DND-41 (cell line): ENCODE measurements around the gene SLC24A3.

Experiments
- EZH2 ChIP-seq: IDR thresholded peaks from 3 replicates; pipeline ENCODE4 v1.6.1; 2012; ENCODE audit warnings: borderline replicate concordance, low read depth, mild to moderate bottlenecking, moderate library complexity, low read length, inconsistent platforms; ENCODE audit not compliant: severe bottlenecking
- TF ChIP-seq, protein P1 (sequence below): IDR thresholded peaks from 2 replicates; pipeline ENCODE4 v1.5.1; 2012; ENCODE audit warnings: borderline replicate concordance, low read length, moderate library complexity, mild to moderate bottlenecking; ENCODE audit not compliant: poor library complexity, severe bottlenecking; ENCODE audit errors: extremely low read depth

GRCh38 chr20:19438488-19438887 is 226.0 kb downstream of the SLC24A3 start:
- TF ChIP-seq, protein P1, sequence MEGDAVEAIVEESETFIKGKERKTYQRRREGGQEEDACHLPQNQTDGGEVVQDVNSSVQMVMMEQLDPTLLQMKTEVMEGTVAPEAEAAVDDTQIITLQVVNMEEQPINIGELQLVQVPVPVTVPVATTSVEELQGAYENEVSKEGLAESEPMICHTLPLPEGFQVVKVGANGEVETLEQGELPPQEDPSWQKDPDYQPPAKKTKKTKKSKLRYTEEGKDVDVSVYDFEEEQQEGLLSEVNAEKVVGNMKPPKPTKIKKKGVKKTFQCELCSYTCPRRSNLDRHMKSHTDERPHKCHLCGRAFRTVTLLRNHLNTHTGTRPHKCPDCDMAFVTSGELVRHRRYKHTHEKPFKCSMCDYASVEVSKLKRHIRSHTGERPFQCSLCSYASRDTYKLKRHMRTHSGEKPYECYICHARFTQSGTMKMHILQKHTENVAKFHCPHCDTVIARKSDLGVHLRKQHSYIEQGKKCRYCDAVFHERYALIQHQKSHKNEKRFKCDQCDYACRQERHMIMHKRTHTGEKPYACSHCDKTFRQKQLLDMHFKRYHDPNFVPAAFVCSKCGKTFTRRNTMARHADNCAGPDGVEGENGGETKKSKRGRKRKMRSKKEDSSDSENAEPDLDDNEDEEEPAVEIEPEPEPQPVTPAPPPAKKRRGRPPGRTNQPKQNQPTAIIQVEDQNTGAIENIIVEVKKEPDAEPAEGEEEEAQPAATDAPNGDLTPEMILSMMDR, result no peak
- no peak for TF ChIP-seq EZH2
